HepG2 (cell line): ENCODE results near the gene HBEGF. TPM values are rescaled to one million over a fixed set of nuclear protein-coding genes. Genes with fewer than 3 reads are reported as not detected.

Source experiments
- AGO2 ChIP-seq: fragments of 200-400 bp; formaldehyde crosslinking; optimal IDR thresholded peaks from 2 replicates; pipeline ENCODE3; 2017; ENCODE audit warnings: mild to moderate bottlenecking, low read depth, low read length, moderate library complexity
- ATF2 ChIP-seq: sonication (generic); formaldehyde crosslinking; IDR thresholded peaks from 2 replicates; pipeline ENCODE4 v1.4.0; 2020; ENCODE audit warnings: missing genetic modification reagents
- CBFB ChIP-seq: sonication (generic); formaldehyde crosslinking; IDR thresholded peaks from 2 replicates; pipeline ENCODE4 v1.4.0; 2020; ENCODE audit warnings: missing genetic modification reagents
- CREM ChIP-seq, 2 experiments: sonication (generic) in 1 of 2; formaldehyde crosslinking in 1 of 2; IDR thresholded peaks; 2 replicates each; pipeline versions ENCODE4 v1.4.0 to v1.6.1; 2016 to 2020; ENCODE audit warnings: antibody characterized with exemption in 1 of 2, mild to moderate bottlenecking in 1 of 2, missing genetic modification reagents in 1 of 2
- EP300 ChIP-seq, 3 experiments: sonication (generic) in 1 of 3; formaldehyde crosslinking in 1 of 3; IDR thresholded peaks; 2 replicates each; pipeline versions ENCODE4 v1.5.1 to v1.6.1; 2011 to 2020; ENCODE audit warnings: low read depth in 2 of 3, low read length in 2 of 3, borderline replicate concordance in 1 of 3, improper control_type of control experiment in 1 of 3, mild to moderate bottlenecking in 1 of 3, missing genetic modification reagents in 1 of 3, moderate library complexity in 1 of 3
- GATAD2A ChIP-seq: IDR thresholded peaks from 2 replicates; pipeline ENCODE4 v1.6.1; 2016
- HOMEZ ChIP-seq: IDR thresholded peaks from 2 replicates; pipeline ENCODE4 v1.6.1; 2016; ENCODE audit warnings: low read depth
- POGK ChIP-seq: sonication (generic); formaldehyde crosslinking; conservative IDR thresholded peaks from 2 replicates; pipeline ENCODE4 v1.8.0; 2022; ENCODE audit warnings: mild to moderate bottlenecking, moderate library complexity, missing genetic modification reagents
- RFXANK ChIP-seq: IDR thresholded peaks from 2 replicates; pipeline ENCODE4 v1.6.1; 2016
- TEAD2 ChIP-seq: sonication (generic); formaldehyde crosslinking; IDR thresholded peaks from 2 replicates; pipeline ENCODE4 v1.9.0; 2021; ENCODE audit warnings: missing genetic modification reagents
- ZBTB43 ChIP-seq: sonication (generic); formaldehyde crosslinking; conservative IDR thresholded peaks from 2 replicates; pipeline ENCODE4 v1.4.0; 2020; ENCODE audit warnings: missing genetic modification reagents
- ZHX1 ChIP-seq: sonication (generic); formaldehyde crosslinking; IDR thresholded peaks from 2 replicates; pipeline ENCODE4 v1.8.1; 2022; ENCODE audit warnings: low read depth, mild to moderate bottlenecking, missing genetic modification reagents
- ZNF12 ChIP-seq: sonication (generic); formaldehyde crosslinking; IDR thresholded peaks from 2 replicates; pipeline ENCODE4 v1.5.0; 2020; ENCODE audit warnings: missing genetic modification reagents
- ZNF253 ChIP-seq: sonication (generic); formaldehyde crosslinking; IDR thresholded peaks from 2 replicates; pipeline ENCODE4 v1.8.0; 2022; ENCODE audit warnings: mild to moderate bottlenecking, missing genetic modification reagents, borderline replicate concordance
- ZNF33A ChIP-seq: sonication (generic); formaldehyde crosslinking; IDR thresholded peaks from 2 replicates; pipeline ENCODE4 v1.5.1; 2020; ENCODE audit warnings: missing genetic modification reagents, mild to moderate bottlenecking, moderate library complexity, borderline replicate concordance
- ZNF343 ChIP-seq: sonication (generic); formaldehyde crosslinking; IDR thresholded peaks from 2 replicates; pipeline ENCODE4 v1.4.0; 2020; ENCODE audit warnings: mild to moderate bottlenecking, missing genetic modification reagents
- ZNF572 ChIP-seq: sonication (generic); formaldehyde crosslinking; IDR thresholded peaks from 2 replicates; pipeline ENCODE4 v1.5.1; 2020; ENCODE audit warnings: mild to moderate bottlenecking, missing genetic modification reagents
- ZNF644 ChIP-seq: IDR thresholded peaks from 2 replicates; pipeline ENCODE4 v1.6.1; 2016; ENCODE audit warnings: low read depth
- ZNF777 ChIP-seq: sonication (generic); formaldehyde crosslinking; IDR thresholded peaks from 2 replicates; pipeline ENCODE4 v1.4.0; 2020; ENCODE audit warnings: missing genetic modification reagents
- ZNF781 ChIP-seq: sonication (generic); formaldehyde crosslinking; IDR thresholded peaks from 2 replicates; pipeline ENCODE4 v1.5.1; 2020; ENCODE audit warnings: borderline replicate concordance, mild to moderate bottlenecking, missing genetic modification reagents; ENCODE audit errors: not compliant biosample characterization
- polyA plus RNA-seq, 8 experiments: library from polyadenylated mRNA; depleted of rRNA in 3 of 8; stranded (reverse) in 7 of 8; unstranded in 1 of 8; fragments of >200 nt; fragmentation: Illumina TruSeq in 4 of 8; extraction: Trizol in 4 of 8; gene quantifications; 2 replicates each; pipeline versions ENCODE4 v1.2.1 to v1.2.3, GENCODE V29; 2011 to 2016; ENCODE audit warnings: low read depth in 4 of 8, missing spikeins in 1 of 8, mixed read lengths in 1 of 8; ENCODE audit not compliant: insufficient read depth in 1 of 8
- total RNA-seq, 5 experiments: library from RNA; depleted of rRNA; stranded (reverse); fragments of >200 nt; fragmentation: Illumina TruSeq; extraction: Trizol; gene quantifications; 2 replicates each; pipeline ENCODE4 v1.2.3, GENCODE V29; 2016; ENCODE audit warnings: low read depth in 1 of 5

Gene HBEGF
- total and polyA plus RNA-seq, 2 of the 13 experiments (the other 11 are each of a cell fraction or from before 2014, with no cell fraction given), result 1.7 to 5.0 TPM

- TF ChIP-seq ZHX1 (CRISPR knock-in tag) (no peak), HOMEZ (no peak), TEAD2 (no peak), ZNF253 (no peak), EP300 (IDR thresholded peaks at IDR 0.05; ENCODE audit: low read depth in 2 of 2, low read length in 2 of 2) (peak in 1 of 2 experiments; percentile 71; a peak in 2 of 4 replicates), EP300 (CRISPR knock-in tag; IDR thresholded peaks at IDR 0.05; ENCODE audit: borderline replicate concordance) (no peak), ZNF781 (CRISPR knock-in tag) (no peak), ZBTB43 (CRISPR knock-in tag) (no peak), ZNF644 (no peak), RFXANK (CRISPR knock-in tag) (no peak), ZNF33A (no peak), POGK (CRISPR knock-in tag) (no peak), ZNF572 (CRISPR knock-in tag) (no peak), AGO2 (no peak), CBFB (CRISPR knock-in tag) (no peak), GATAD2A (0 out of 2 replicates have a peak, but pooled peaks have one; percentile 11), ZNF12 (CRISPR knock-in tag) (no peak), ZNF343 (CRISPR knock-in tag) (no peak), CREM (IDR thresholded peaks at IDR 0.05) (peak; percentile 80), CREM (CRISPR knock-in tag; IDR thresholded peaks at IDR 0.05) (no peak), ATF2 (CRISPR knock-in tag) (peak; percentile 64; the same call in 1 of the 2 replicates), ZNF777 (no peak)
Measured at GRCh38 chr5:140293091-140293848, 53.1 kb downstream of the HBEGF start (continued).
